Measurements from ENCODE around the gene IQCC. TPM values are rescaled to one million over a fixed set of nuclear protein-coding genes. Genes with fewer than 3 reads are reported as not detected.
A peak's percentile ranks its signal among the peaks of the same experiment; 100 is the strongest.

Gene IQCC
- total RNA-seq, 1 experiment from 2014 or later, result 4.9 TPM

DNA sequence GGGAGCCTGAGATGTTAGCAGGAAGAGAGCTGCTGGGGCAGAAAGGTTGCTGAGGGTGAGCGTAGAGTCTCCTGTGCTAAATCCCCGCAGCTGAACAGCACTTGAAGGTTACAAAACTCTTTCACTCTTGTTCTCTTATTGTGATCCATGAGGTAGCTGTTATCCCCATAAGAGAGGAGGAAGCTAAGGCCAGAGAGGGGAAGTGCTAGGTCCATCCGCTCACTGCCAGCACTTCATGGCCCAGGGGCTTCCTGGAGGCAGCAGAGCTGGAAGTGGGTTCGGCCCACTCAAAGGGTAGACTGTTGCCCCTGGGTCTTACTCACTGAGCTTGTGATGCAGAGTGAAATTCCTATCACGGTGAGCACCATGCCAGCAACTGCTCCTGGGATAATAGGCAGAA, 11.1 kb downstream of the IQCC start:
- BruUV-seq (replicated peaks), result no TSS peak
- H2AFZ ChIP-seq, result no peak overlapping the region
- no peaks in the 10 kb centered on the region for H3K9me3 ChIP-seq (ENCODE audit: insufficient read depth, low read depth)
- ChIA-PET CTCF (no interaction called here), POLR2A (ENCODE audit: unreplicated experiment) (interaction anchor here (0.6 to 0.8 kb wide), 4 partner anchors 37 to 515 kb away, joined by 3 to 6 read pairs (median 3); partner anchors contain the start of gene TXLNA)
- H3K27ac ChIP-seq, result no peak overlapping the region
- H3K36me3 ChIP-seq (ENCODE audit: low read depth), result peaks cover 10% of the 10 kb centered on the region; the same call in 1 of the 2 replicates
- DNase-seq, result no peak
- H3K4me3 ChIP-seq, result no peak overlapping the region
- no peaks in the 10 kb centered on the region for H3K27me3 ChIP-seq (ENCODE audit: insufficient read depth, low read depth)
- no peaks in the 10 kb centered on the region for H3K9me2 ChIP-seq (ENCODE audit: insufficient read depth)
- H3K79me2 ChIP-seq (ENCODE audit: low read depth), result peaks cover 18% of the 10 kb centered on the region
- no peak overlapping the region for H3K4me2 ChIP-seq
- H3K4me1 ChIP-seq (replicated peaks; ENCODE audit: insufficient read depth), result peaks cover 14% of the 10 kb centered on the region
- H3F3A ChIP-seq (ENCODE audit: insufficient read depth, low read depth), result peaks cover 31% of the 10 kb centered on the region; the same call in 1 of the 2 replicates
- no peak for TF ChIP-seq EZH2 (IDR thresholded peaks at IDR 0.05; ENCODE audit: low read depth)
- TF ChIP-seq, protein P1, sequence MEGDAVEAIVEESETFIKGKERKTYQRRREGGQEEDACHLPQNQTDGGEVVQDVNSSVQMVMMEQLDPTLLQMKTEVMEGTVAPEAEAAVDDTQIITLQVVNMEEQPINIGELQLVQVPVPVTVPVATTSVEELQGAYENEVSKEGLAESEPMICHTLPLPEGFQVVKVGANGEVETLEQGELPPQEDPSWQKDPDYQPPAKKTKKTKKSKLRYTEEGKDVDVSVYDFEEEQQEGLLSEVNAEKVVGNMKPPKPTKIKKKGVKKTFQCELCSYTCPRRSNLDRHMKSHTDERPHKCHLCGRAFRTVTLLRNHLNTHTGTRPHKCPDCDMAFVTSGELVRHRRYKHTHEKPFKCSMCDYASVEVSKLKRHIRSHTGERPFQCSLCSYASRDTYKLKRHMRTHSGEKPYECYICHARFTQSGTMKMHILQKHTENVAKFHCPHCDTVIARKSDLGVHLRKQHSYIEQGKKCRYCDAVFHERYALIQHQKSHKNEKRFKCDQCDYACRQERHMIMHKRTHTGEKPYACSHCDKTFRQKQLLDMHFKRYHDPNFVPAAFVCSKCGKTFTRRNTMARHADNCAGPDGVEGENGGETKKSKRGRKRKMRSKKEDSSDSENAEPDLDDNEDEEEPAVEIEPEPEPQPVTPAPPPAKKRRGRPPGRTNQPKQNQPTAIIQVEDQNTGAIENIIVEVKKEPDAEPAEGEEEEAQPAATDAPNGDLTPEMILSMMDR (conservative IDR thresholded peaks at IDR 0.05), result no peak
- intact Hi-C loops (cut with micrococcal nuclease; ENCODE audit: unreplicated experiment), result loop anchor here (2.0 kb wide), 1 partner anchor 146 kb away; the partner anchor contains the start of genes FAM229A and TSSK3
- H4K20me1 ChIP-seq (ENCODE audit: insufficient read depth), result no peaks in the 10 kb centered on the region

DNA sequence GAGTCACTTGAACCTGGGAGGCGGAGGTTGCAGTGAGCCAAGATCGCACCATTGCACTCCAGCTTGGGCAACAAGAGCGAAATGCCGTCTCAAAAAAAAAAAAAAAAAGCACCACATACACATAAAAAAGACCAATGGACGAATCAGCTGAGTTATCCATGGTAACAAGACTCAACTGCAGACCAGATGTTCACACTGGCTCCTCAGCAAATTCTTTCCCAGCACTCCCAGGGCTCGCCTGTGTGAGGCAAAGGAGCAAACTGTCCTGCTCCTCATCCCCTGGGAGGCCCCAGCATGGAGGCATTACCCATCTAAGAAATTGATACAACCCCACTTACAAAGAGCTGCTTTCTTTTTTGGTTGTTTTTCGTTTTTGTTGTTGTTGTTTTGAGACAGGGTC, 13.6 kb downstream of the IQCC start:
- no peaks in the 10 kb centered on the region for H3K9me2 ChIP-seq (ENCODE audit: insufficient read depth)
- H3K36me3 ChIP-seq (ENCODE audit: low read depth), result peaks cover 18% of the 10 kb centered on the region
- no TSS peak for BruUV-seq (replicated peaks)
- H4K20me1 ChIP-seq (ENCODE audit: insufficient read depth), result no peaks in the 10 kb centered on the region
- no peak for TF ChIP-seq EZH2 (IDR thresholded peaks at IDR 0.05; ENCODE audit: low read depth)
- TF ChIP-seq, protein P1 (conservative IDR thresholded peaks at IDR 0.05), result no peak
- H2AFZ ChIP-seq, result no peak overlapping the region
- peaks cover 22% of the 10 kb centered on the region; the same call in 1 of the 2 replicates for H3F3A ChIP-seq (ENCODE audit: insufficient read depth, low read depth)
- no peak overlapping the region for H3K27ac ChIP-seq
- peaks cover 25% of the 10 kb centered on the region for H3K4me1 ChIP-seq (replicated peaks; ENCODE audit: insufficient read depth)
- no peak overlapping the region for H3K4me3 ChIP-seq
- H3K9me3 ChIP-seq (ENCODE audit: insufficient read depth, low read depth), result no peaks in the 10 kb centered on the region
- DNase-seq, result no peak
- POLR2A ChIA-PET (ENCODE audit: unreplicated experiment), result interaction anchor here (0.6 kb wide), 1 partner anchor 286 kb away, joined by 3 read pairs; no protein-coding TSS in a partner anchor
- H3K27me3 ChIP-seq (ENCODE audit: insufficient read depth, low read depth), result no peaks in the 10 kb centered on the region
- intact Hi-C loops (cut with micrococcal nuclease; ENCODE audit: unreplicated experiment), result no loop called here
- H3K79me2 ChIP-seq (ENCODE audit: low read depth), result peaks cover 39% of the 10 kb centered on the region
- CTCF ChIA-PET, result no interaction called here
- H3K4me2 ChIP-seq, result no peak overlapping the region

DNA sequence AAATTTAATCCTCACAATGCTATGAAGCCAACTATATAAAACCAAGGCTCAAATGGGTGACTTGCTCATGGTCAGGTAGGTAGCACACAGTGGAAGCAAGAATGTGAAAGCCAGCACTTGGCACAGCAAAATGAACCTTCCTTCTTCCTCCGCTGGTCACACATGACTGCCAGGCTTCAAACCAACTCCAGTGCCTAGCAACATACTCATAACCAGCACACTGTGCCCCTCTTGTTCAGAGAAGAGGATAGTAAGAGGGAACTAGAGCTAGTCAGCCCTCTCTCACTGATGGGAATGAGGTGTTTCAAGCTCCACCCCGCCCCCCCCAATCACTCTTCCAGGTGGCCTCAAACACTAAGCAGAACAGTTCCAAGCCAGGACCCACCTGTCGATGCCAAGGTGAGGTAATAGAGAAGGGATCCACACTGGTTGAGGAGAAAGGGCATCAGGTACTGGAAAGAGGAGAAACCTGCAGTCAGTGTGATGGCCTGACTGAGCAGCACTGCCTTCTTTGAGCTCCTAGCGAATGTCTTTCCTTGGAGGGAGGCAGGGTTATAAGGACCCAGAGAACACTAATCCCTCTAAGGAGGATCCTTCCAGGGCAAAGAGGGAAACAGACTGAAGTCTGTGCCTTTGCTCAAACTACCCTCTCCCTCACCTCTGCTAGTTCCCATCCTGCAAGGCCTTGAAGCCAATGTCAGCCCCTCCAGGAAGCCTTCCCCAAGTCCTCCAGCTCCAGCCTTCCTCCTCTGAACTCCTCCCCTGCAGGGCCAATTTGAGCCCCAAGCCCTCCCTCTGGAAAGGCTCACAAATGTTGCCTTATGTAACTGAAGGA, 15.5 kb downstream of the IQCC start:
- H3K27ac ChIP-seq, result 0 out of 2 replicates have a peak overlapping the region, but pooled peaks have one; percentile 59
- peaks cover 25% of the 10 kb centered on the region for H3K4me1 ChIP-seq (replicated peaks; ENCODE audit: insufficient read depth)
- intact Hi-C loops (cut with micrococcal nuclease; ENCODE audit: unreplicated experiment), result loop anchor here (10.0 kb wide), 1 partner anchor 174 kb away; the partner anchor contains the start of gene BSDC1
- peaks cover 30% of the 10 kb centered on the region; the same call in 1 of the 2 replicates for H3F3A ChIP-seq (ENCODE audit: insufficient read depth, low read depth)
- H2AFZ ChIP-seq, result peak overlapping the region; percentile 81
- ChIA-PET CTCF (interaction anchor here (0.6 to 1.0 kb wide), 2 partner anchors 180 to 468 kb away, joined by 3 read pairs; no protein-coding TSS in a partner anchor), POLR2A (ENCODE audit: unreplicated experiment) (interaction anchor here (0.6 kb wide), 1 partner anchor 121 kb away, joined by 3 read pairs; no protein-coding TSS in a partner anchor)
- DNase-seq, result no peak
- no peaks in the 10 kb centered on the region for H3K9me3 ChIP-seq (ENCODE audit: insufficient read depth, low read depth)
- no TSS peak for BruUV-seq (replicated peaks)
- H3K9me2 ChIP-seq (ENCODE audit: insufficient read depth), result no peaks in the 10 kb centered on the region
- peak overlapping the region; percentile 99 for H3K4me2 ChIP-seq
- peaks cover 43% of the 10 kb centered on the region for H3K79me2 ChIP-seq (ENCODE audit: low read depth)
- TF ChIP-seq, protein P1 (conservative IDR thresholded peaks at IDR 0.05), result no peak
- TF ChIP-seq EZH2 (IDR thresholded peaks at IDR 0.05; ENCODE audit: low read depth), result no peak
- peak overlapping the region; percentile 85 for H3K4me3 ChIP-seq
- no peaks in the 10 kb centered on the region for H3K27me3 ChIP-seq (ENCODE audit: insufficient read depth, low read depth)
- H4K20me1 ChIP-seq (ENCODE audit: insufficient read depth), result no peaks in the 10 kb centered on the region; the same call in 1 of the 2 replicates
- H3K36me3 ChIP-seq (ENCODE audit: low read depth), result peaks cover 30% of the 10 kb centered on the region

Data from PC-9 (cell line).